ENCODE measurements around the gene RELN.

- TF ChIP-seq CTCF (IDR thresholded peaks at IDR 0.05) = no peak
- no peak for TF ChIP-seq POLR2AphosphoS5 (IDR thresholded peaks at IDR 0.05; ENCODE audit: low read depth, low read length)
Observed at GRCh38 chr7:103712991-103713778, 276.3 kb downstream of the RELN start.

Data from Panc1 (cell line).